ENCODE results near the gene NUDT8. TPM values are rescaled to one million over a fixed set of nuclear protein-coding genes. Genes with fewer than 3 reads are reported as not detected.

The NUDT8 gene, protein sequence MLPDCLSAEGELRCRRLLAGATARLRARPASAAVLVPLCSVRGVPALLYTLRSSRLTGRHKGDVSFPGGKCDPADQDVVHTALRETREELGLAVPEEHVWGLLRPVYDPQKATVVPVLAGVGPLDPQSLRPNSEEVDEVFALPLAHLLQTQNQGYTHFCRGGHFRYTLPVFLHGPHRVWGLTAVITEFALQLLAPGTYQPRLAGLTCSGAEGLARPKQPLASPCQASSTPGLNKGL
- total RNA-seq: 5.0 and 9.0 TPM in 2 replicates

DNA sequence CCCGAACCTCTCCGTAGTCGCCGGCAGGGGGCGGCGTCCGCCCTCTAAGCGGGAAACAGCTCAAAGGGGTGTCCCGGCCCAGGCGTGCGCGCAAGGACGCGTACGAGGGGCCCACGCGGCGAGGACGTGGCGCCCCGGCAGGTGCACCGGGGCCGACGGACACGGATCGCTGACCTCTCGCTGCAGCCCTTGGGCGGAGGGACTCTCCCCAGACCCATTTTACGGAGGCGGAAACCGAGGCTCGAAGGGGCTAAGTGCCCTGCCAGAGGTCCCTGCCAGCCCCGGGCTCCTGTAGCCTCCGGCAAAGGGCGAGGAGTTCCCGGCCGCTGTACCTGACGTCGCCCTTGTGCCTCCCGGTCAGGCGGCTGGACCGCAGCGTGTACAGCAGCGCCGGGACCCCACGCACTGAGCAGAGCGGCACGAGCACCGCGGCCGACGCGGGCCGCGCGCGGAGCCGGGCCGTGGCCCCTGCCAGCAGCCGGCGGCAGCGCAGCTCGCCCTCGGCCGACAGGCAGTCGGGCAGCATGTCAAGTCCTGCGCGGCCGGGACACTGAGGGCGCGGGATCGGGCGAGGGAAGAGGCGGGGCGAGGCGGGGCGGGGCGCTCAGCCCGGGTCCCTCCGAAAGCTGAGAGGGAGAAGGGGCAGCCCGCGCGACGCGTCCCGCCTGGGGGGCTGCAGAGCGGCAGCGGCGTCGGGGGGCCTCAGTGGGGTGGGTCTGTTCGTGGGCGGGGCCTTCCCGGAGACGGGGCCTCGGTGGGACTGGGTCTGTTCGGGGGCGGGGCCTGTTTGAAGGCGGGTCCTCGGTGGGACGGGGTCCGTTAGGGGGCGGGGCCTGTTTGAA is at the start of gene NUDT8:
TSS of gene NUDT8 (minus strand) at position 552 of the 842 bp plus-strand sequence. CDS start at position 526, 26 bp downstream.

DNA sequence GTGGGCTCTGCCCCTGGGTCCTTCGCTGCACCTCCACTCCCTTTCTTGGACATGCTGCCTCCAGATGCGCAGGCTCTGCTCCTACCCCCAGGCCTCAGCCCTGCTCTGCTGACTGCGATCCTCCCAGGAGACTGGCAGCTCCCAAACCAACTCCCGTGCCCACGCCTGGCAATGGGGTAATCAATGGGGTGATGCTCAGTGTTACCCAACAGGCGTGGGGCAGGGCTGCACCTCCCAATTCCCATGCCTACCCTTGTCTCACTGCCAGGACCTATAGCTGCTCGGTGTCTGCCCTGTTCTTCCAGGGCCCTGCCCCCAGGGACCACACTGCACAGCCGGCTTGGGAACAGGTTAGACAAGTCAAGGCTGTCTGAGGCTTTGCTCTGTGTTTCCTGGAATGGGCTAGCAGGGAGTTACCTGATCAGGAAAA is 44.7 kb upstream of the NUDT8 start, which contains the start of gene ALDH3B2:
TSS of gene ALDH3B2 (minus strand) at position 182 of the 430 bp plus-strand sequence. CDS start 7,688 bp downstream, outside the sequence.

DNA sequence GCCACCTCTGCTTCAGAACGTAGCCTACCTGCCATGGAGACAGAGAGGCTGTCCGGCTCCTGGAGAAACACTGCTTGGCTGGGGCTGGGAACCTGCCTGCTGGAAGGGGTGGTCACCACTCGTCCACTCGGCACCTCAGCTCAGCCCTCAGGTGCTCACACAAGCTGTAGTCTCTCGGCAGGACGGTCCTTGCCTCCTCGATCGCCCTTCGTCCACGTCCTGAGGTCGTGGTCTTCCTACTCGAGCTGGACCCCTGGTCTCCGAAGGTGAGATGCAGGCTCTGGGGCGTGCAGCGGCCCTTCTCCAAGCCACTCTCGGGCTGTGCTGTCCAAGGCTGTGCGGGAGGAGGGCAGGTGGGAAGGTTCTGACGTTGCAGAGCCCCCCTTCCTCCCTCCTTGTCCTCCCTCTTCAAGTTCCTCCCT is 9.7 kb upstream of the NUDT8 start, which contains the start of gene TBX10:
TSS of gene TBX10 (minus strand) at position 326 of the 422 bp plus-strand sequence. CDS start at position 35, 291 bp downstream.

DNA sequence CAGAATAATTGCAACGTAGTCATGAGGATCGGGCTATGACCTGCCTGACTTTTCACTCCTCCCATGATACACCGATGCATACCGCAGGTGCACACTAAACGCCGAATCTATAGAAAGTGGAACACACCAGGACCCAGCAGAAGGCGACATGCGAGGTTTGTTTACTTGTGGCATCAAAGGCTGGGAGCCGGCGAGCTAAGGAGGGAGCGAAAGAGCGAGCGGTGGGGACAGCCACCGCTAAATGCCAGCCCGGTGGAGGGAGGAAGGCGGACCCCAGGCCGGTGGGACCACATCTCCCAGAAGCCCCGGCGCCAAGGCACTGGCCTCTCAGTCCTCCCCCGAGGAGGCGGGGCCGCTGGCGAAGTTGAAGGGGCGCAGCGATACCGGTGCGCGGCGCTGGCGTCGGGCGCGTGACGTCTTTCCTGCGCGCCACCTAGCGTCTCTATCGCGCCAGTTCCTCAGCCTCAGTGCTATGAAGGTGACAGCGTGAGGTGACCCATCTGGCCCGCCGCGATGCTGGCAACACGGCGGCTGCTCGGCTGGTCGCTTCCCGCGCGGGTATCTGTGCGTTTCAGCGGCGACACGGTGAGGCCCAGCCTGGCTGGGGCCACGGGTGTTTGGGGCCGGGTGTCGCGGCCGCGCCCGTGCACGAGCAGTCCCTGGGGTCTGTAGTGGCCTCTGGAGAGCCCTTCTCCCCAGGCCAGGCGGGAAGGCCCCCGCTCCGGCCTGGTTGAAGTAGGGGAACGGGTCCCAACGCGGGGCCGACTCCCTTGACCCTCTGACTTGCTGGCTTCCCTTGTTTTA is 23.0 kb downstream of the NUDT8 start, which contains the start of gene NDUFV1:
TSS of gene NDUFV1 (plus strand) at position 445 of the 804 bp plus-strand sequence. CDS start at position 514, 69 bp downstream.

DNA sequence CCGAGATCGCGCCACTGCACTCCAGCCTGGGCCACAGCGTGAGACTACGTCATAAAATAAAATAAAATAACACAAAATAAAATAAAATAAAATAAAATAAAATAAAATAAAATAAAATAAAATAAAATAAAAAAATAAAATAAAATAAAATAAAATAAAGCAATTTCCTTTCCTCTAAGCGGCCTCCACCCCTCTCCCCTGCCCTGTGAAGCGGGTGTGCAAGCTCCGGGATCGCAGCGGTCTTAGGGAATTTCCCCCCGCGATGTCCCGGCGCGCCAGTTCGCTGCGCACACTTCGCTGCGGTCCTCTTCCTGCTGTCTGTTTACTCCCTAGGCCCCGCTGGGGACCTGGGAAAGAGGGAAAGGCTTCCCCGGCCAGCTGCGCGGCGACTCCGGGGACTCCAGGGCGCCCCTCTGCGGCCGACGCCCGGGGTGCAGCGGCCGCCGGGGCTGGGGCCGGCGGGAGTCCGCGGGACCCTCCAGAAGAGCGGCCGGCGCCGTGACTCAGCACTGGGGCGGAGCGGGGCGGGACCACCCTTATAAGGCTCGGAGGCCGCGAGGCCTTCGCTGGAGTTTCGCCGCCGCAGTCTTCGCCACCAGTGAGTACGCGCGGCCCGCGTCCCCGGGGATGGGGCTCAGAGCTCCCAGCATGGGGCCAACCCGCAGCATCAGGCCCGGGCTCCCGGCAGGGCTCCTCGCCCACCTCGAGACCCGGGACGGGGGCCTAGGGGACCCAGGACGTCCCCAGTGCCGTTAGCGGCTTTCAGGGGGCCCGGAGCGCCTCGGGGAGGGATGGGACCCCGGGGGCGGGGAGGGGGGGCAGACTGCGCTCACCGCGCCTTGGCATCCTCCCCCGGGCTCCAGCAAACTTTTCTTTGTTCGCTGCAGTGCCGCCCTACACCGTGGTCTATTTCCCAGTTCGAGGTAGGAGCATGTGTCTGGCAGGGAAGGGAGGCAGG is 46.2 kb downstream of the NUDT8 start, which contains the start of gene GSTP1:
TSS of gene GSTP1 (plus strand) at position 566 of the 958 bp plus-strand sequence. CDS start at position 598, 32 bp downstream.

Other genes starting within 250 kb of the NUDT8 start
- 4.2 and 7.1 TPM in 2 replicates for gene RAD9A, start 238.0 kb downstream of the NUDT8 start, total RNA-seq
- gene PPP1CA, start 228.1 kb downstream of the NUDT8 start, total RNA-seq: 105 and 122 TPM in 2 replicates
- gene TBC1D10C, start 225.9 kb downstream of the NUDT8 start, total RNA-seq: not detected in 2 replicates
- gene CARNS1, start 214.3 kb downstream of the NUDT8 start, total RNA-seq: 0.05 TPM in 1 of 2 replicates, not detected in the other
- 14.9 and 28.5 TPM in 2 replicates for gene RPS6KB2, start 201.4 kb downstream of the NUDT8 start, total RNA-seq
- gene PTPRCAP, start 192.3 kb downstream of the NUDT8 start, total RNA-seq: not detected in 2 replicates
- gene CORO1B, start 186.5 kb downstream of the NUDT8 start, total RNA-seq: 62.4 and 70.1 TPM in 2 replicates
- not detected in 2 replicates for gene GPR152, start 177.2 kb downstream of the NUDT8 start, total RNA-seq
- not detected in 2 replicates for gene CABP4, start 174.6 kb downstream of the NUDT8 start, total RNA-seq
- gene TMEM134, start 160.7 kb downstream of the NUDT8 start, total RNA-seq: 67.5 and 69.0 TPM in 2 replicates
- 46.8 and 62.4 TPM in 2 replicates for gene AIP, start 146.9 kb downstream of the NUDT8 start, total RNA-seq
- 17.0 and 20.1 TPM in 2 replicates for gene PITPNM1, start 124.6 kb downstream of the NUDT8 start, total RNA-seq
- gene CDK2AP2, start 121.8 kb downstream of the NUDT8 start, total RNA-seq: 29.5 and 35.6 TPM in 2 replicates
- not detected in 2 replicates for gene CABP2, start 106.5 kb downstream of the NUDT8 start, total RNA-seq
- 422 and 531 TPM in 2 replicates for gene GSTP1, start 46.1 kb downstream of the NUDT8 start, total RNA-seq
- gene NDUFV1, start 23.0 kb downstream of the NUDT8 start, total RNA-seq: 131 and 145 TPM in 2 replicates
- gene TBX10, start 9.8 kb upstream of the NUDT8 start, total RNA-seq: not detected in 2 replicates
- gene ACY3, start 20.8 kb upstream of the NUDT8 start, total RNA-seq: not detected in 2 replicates
- gene ALDH3B2, start 44.7 kb upstream of the NUDT8 start, total RNA-seq: not detected in 2 replicates